ENCODE measurements around the gene ACER2.
"Not testable (repeated sequence)": the region's sequence is repeated elsewhere in the genome, so short reads cannot be mapped to it uniquely, and the experiment has no call there.

Gene ACER2

GRCh38 chr9:19380826-19381075, 28.1 kb upstream of the ACER2 start:
- Histone ChIP-seq H3K9ac (ENCODE audit: low read depth, low read length) (peak overlapping the region; percentile 98), H3K4me3 (ENCODE audit: low read depth, low read length) (peak overlapping the region; percentile 99), H3K36me3 (ENCODE audit: control insufficient read depth, insufficient read depth, low read length) (peaks cover 39% of the 10 kb centered on the region), H3K4me1 (ENCODE audit: control insufficient read depth, insufficient read depth, low read length) (no peaks in the 10 kb centered on the region), H3K27ac (ENCODE audit: low read depth, low read length) (peak overlapping the region; percentile 90), H3K9me3 (ENCODE audit: control insufficient read depth, insufficient read depth, low read length) (no peaks in the 10 kb centered on the region), H3K27me3 (ENCODE audit: control insufficient read depth, insufficient read depth, low read length) (no peaks in the 10 kb centered on the region)

- Histone ChIP-seq H3K9ac (ENCODE audit: low read depth, low read length) (no peak overlapping the region), H3K9me3 (ENCODE audit: control insufficient read depth, insufficient read depth, low read length) (no peaks in the 10 kb centered on the region), H3K4me3 (ENCODE audit: low read depth, low read length) (no peak overlapping the region), H3K27ac (ENCODE audit: low read depth, low read length) (no peak overlapping the region), H3K4me1 (ENCODE audit: control insufficient read depth, insufficient read depth, low read length) (no peaks in the 10 kb centered on the region), H3K27me3 (ENCODE audit: control insufficient read depth, insufficient read depth, low read length) (no peaks in the 10 kb centered on the region), H3K36me3 (ENCODE audit: control insufficient read depth, insufficient read depth, low read length) (peaks cover 30% of the 10 kb centered on the region)
Observed at GRCh38 chr9:19381656-19382055, 27.2 kb upstream of the ACER2 start.

GRCh38 chr9:19385212-19385611, 23.6 kb upstream of the ACER2 start:
- not testable (repeated sequence) for H3K4me1 ChIP-seq (ENCODE audit: control insufficient read depth, insufficient read depth, low read length); H3K9ac ChIP-seq (ENCODE audit: low read depth, low read length); H3K4me3 ChIP-seq (ENCODE audit: low read depth, low read length); H3K27ac ChIP-seq (ENCODE audit: low read depth, low read length); H3K36me3 ChIP-seq (ENCODE audit: control insufficient read depth, insufficient read depth, low read length); H3K9me3 ChIP-seq (ENCODE audit: control insufficient read depth, insufficient read depth, low read length); H3K27me3 ChIP-seq (ENCODE audit: control insufficient read depth, insufficient read depth, low read length)

- Histone ChIP-seq H3K4me3 (ENCODE audit: low read depth, low read length) (no peak overlapping the region), H3K27me3 (ENCODE audit: control insufficient read depth, insufficient read depth, low read length) (no peaks in the 10 kb centered on the region), H3K27ac (ENCODE audit: low read depth, low read length) (no peak overlapping the region), H3K9ac (ENCODE audit: low read depth, low read length) (no peak overlapping the region), H3K4me1 (ENCODE audit: control insufficient read depth, insufficient read depth, low read length) (no peaks in the 10 kb centered on the region), H3K9me3 (ENCODE audit: control insufficient read depth, insufficient read depth, low read length) (no peaks in the 10 kb centered on the region), H3K36me3 (ENCODE audit: control insufficient read depth, insufficient read depth, low read length) (no peaks in the 10 kb centered on the region)
Observed at GRCh38 chr9:19385786-19386501, 22.9 kb upstream of the ACER2 start.

- no peaks in the 10 kb centered on the region for H3K36me3 ChIP-seq (ENCODE audit: control insufficient read depth, insufficient read depth, low read length)
- H3K27ac ChIP-seq (ENCODE audit: low read depth, low read length) = no peak overlapping the region
Observed at GRCh38 chr9:19386502-19387044, 22.2 kb upstream of the ACER2 start.

GRCh38 chr9:19387317-19387716, 21.5 kb upstream of the ACER2 start:
- Histone ChIP-seq H3K9me3 (ENCODE audit: control insufficient read depth, insufficient read depth, low read length) (no peaks in the 10 kb centered on the region), H3K27me3 (ENCODE audit: control insufficient read depth, insufficient read depth, low read length) (no peaks in the 10 kb centered on the region), H3K36me3 (ENCODE audit: control insufficient read depth, insufficient read depth, low read length) (no peaks in the 10 kb centered on the region), H3K9ac (ENCODE audit: low read depth, low read length) (no peak overlapping the region), H3K4me1 (ENCODE audit: control insufficient read depth, insufficient read depth, low read length) (no peaks in the 10 kb centered on the region), H3K27ac (ENCODE audit: low read depth, low read length) (no peak overlapping the region), H3K4me3 (ENCODE audit: low read depth, low read length) (no peak overlapping the region)

More at GRCh38 chr9:19386502-19387044, 22.2 kb upstream of the ACER2 start:
- Histone ChIP-seq H3K27me3 (ENCODE audit: control insufficient read depth, insufficient read depth, low read length) (no peaks in the 10 kb centered on the region), H3K4me3 (ENCODE audit: low read depth, low read length) (no peak overlapping the region), H3K9ac (ENCODE audit: low read depth, low read length) (no peak overlapping the region), H3K4me1 (ENCODE audit: control insufficient read depth, insufficient read depth, low read length) (no peaks in the 10 kb centered on the region), H3K9me3 (ENCODE audit: control insufficient read depth, insufficient read depth, low read length) (no peaks in the 10 kb centered on the region)

- not testable (repeated sequence) for H3K36me3 ChIP-seq (ENCODE audit: control insufficient read depth, insufficient read depth, low read length); H3K27ac ChIP-seq (ENCODE audit: low read depth, low read length); H3K9ac ChIP-seq (ENCODE audit: low read depth, low read length); H3K9me3 ChIP-seq (ENCODE audit: control insufficient read depth, insufficient read depth, low read length); H3K27me3 ChIP-seq (ENCODE audit: control insufficient read depth, insufficient read depth, low read length); H3K4me1 ChIP-seq (ENCODE audit: control insufficient read depth, insufficient read depth, low read length); H3K4me3 ChIP-seq (ENCODE audit: low read depth, low read length)
Observed at GRCh38 chr9:19389539-19389938, 19.3 kb upstream of the ACER2 start.

GRCh38 chr9:19397845-19398244, 11.0 kb upstream of the ACER2 start:
- no peaks in the 10 kb centered on the region for H3K27me3 ChIP-seq (ENCODE audit: control insufficient read depth, insufficient read depth, low read length)

GRCh38 chr9:19403231-19403630, 5.6 kb upstream of the ACER2 start:
- H3K9ac ChIP-seq (ENCODE audit: low read depth, low read length); H3K27ac ChIP-seq (ENCODE audit: low read depth, low read length); H3K4me1 ChIP-seq (ENCODE audit: control insufficient read depth, insufficient read depth, low read length); H3K4me3 ChIP-seq (ENCODE audit: low read depth, low read length); H3K9me3 ChIP-seq (ENCODE audit: control insufficient read depth, insufficient read depth, low read length); H3K27me3 ChIP-seq (ENCODE audit: control insufficient read depth, insufficient read depth, low read length); H3K36me3 ChIP-seq (ENCODE audit: control insufficient read depth, insufficient read depth, low read length): not testable (repeated sequence)

More at GRCh38 chr9:19397845-19398244, 11.0 kb upstream of the ACER2 start:
- Histone ChIP-seq H3K9me3 (ENCODE audit: control insufficient read depth, insufficient read depth, low read length) (0 out of 2 replicates have a peak, but pooled peaks cover under 1% of the 10 kb centered on the region), H3K36me3 (ENCODE audit: control insufficient read depth, insufficient read depth, low read length) (no peaks in the 10 kb centered on the region), H3K4me3 (ENCODE audit: low read depth, low read length) (no peak overlapping the region), H3K27ac (ENCODE audit: low read depth, low read length) (no peak overlapping the region), H3K4me1 (ENCODE audit: control insufficient read depth, insufficient read depth, low read length) (no peaks in the 10 kb centered on the region), H3K9ac (ENCODE audit: low read depth, low read length) (no peak overlapping the region)

- no peak overlapping the region for H3K27ac ChIP-seq (ENCODE audit: low read depth, low read length)
- H3K4me3 ChIP-seq (ENCODE audit: low read depth, low read length) = no peak overlapping the region
- no peaks in the 10 kb centered on the region for H3K36me3 ChIP-seq (ENCODE audit: control insufficient read depth, insufficient read depth, low read length)
- H3K27me3 ChIP-seq (ENCODE audit: control insufficient read depth, insufficient read depth, low read length) = peaks cover 11% of the 10 kb centered on the region
- peaks cover 5% of the 10 kb centered on the region; the same call in 1 of the 2 replicates for H3K9me3 ChIP-seq (ENCODE audit: control insufficient read depth, insufficient read depth, low read length)
- no peak overlapping the region for H3K9ac ChIP-seq (ENCODE audit: low read depth, low read length)
- peaks cover 5% of the 10 kb centered on the region; the same call in 1 of the 2 replicates for H3K4me1 ChIP-seq (ENCODE audit: control insufficient read depth, insufficient read depth, low read length)
Observed at GRCh38 chr9:19404283-19405075, 4.3 kb upstream of the ACER2 start.

- Histone ChIP-seq H3K9me3 (ENCODE audit: control insufficient read depth, insufficient read depth, low read length) (peaks cover 5% of the 10 kb centered on the region; the same call in 1 of the 2 replicates), H3K9ac (ENCODE audit: low read depth, low read length) (no peak overlapping the region), H3K27ac (ENCODE audit: low read depth, low read length) (no peak overlapping the region), H3K4me3 (ENCODE audit: low read depth, low read length) (no peak overlapping the region), H3K27me3 (ENCODE audit: control insufficient read depth, insufficient read depth, low read length) (peaks cover 17% of the 10 kb centered on the region), H3K36me3 (ENCODE audit: control insufficient read depth, insufficient read depth, low read length) (no peaks in the 10 kb centered on the region), H3K4me1 (ENCODE audit: control insufficient read depth, insufficient read depth, low read length) (peaks cover 10% of the 10 kb centered on the region; the same call in 1 of the 2 replicates)
Observed at GRCh38 chr9:19405771-19406170, 3.0 kb upstream of the ACER2 start.

Measured in HUES48 (cell line).